H1 (cell line): ENCODE data around the gene BLTP1. TPM values are rescaled to one million over a fixed set of nuclear protein-coding genes. Genes with fewer than 3 reads are reported as not detected.

Experiments
- CTCF ChIA-PET: fragments of 300-600 bp; sonication (Branson Sonifier 250); formaldehyde crosslinking; loops from one replicate; lab custom pipeline; 2021; ENCODE audit not compliant: partially characterized antibody; lab: Charles Lee
- POLR2A ChIA-PET: fragments of 300-600 bp; sonication (Branson Sonifier 250); formaldehyde crosslinking; loops from one replicate; lab custom pipeline; 2021; ENCODE audit warnings: inconsistent platforms; ENCODE audit not compliant: partially characterized antibody; lab: Charles Lee
- DNase-seq, 2 experiments: peaks; one replicate each; pipeline versions ENCODE4 v3.0.0 to v3.0.0-alpha.2; 2010 to 2022; ENCODE audit warnings: low spot score in 2 of 2, low read depth in 1 of 2, mixed read lengths in 1 of 2
- FAIRE-seq: peaks from 2 replicates; lab custom pipeline; 2011; peaks lifted over from hg19 to GRCh38; lab: Jason Lieb, UNC
- H2AFZ ChIP-seq: 2 replicates; pipeline ENCODE4 v1.8.1; 2012; ENCODE audit warnings: low read length, inconsistent platforms
- H2AK5ac ChIP-seq: 2 replicates; pipeline ENCODE4 v1.6.1; 2013; ENCODE audit warnings: low read depth, low read length
- H2BK120ac ChIP-seq: replicated peaks from 2 replicates; pipeline ENCODE3; 2013; ENCODE audit warnings: low read depth, low read length, inconsistent platforms
- H2BK12ac ChIP-seq: 2 replicates; pipeline ENCODE4 v1.6.1; 2013; ENCODE audit warnings: low read depth, low read length
- H2BK15ac ChIP-seq: 2 replicates; pipeline ENCODE4 v1.6.1; 2013; ENCODE audit warnings: low read length
- H2BK20ac ChIP-seq: 2 replicates; pipeline ENCODE4 v1.6.1; 2013; ENCODE audit warnings: low read length
- H2BK5ac ChIP-seq: 2 replicates; pipeline ENCODE4 v1.6.1; 2013; ENCODE audit warnings: low read depth, low read length
- H3K14ac ChIP-seq: 2 replicates; pipeline ENCODE4 v1.6.1; 2013; ENCODE audit warnings: inconsistent platforms; ENCODE audit not compliant: insufficient read length
- H3K18ac ChIP-seq: 2 replicates; pipeline ENCODE4 v1.6.1; 2013; ENCODE audit warnings: low read length; ENCODE audit errors: extremely low read depth
- H3K23ac ChIP-seq: 2 replicates; pipeline ENCODE4 v1.6.1; 2013; ENCODE audit warnings: inconsistent platforms; ENCODE audit not compliant: insufficient read length
- H3K23me2 ChIP-seq: 2 replicates; pipeline ENCODE4 v1.6.1; 2013; ENCODE audit warnings: low read depth, low read length
- H3K27ac ChIP-seq: 2 replicates; pipeline ENCODE4 v1.6.1; 2011; ENCODE audit warnings: low read depth, low read length, inconsistent platforms
- H3K27me3 ChIP-seq, 4 experiments: replicated peaks in 1 of 4; 1 replicate in 1 of 4; 2 replicates in 3 of 4; pipeline versions ENCODE4 v1.6.1 to v1.8.1; 2011 to 2013; ENCODE audit warnings: low read length in 3 of 4, mild to moderate bottlenecking in 3 of 4, inconsistent platforms in 2 of 4, mixed read lengths in 2 of 4, moderate library complexity in 1 of 4; ENCODE audit not compliant: control insufficient read depth in 3 of 4, insufficient read depth in 3 of 4; ENCODE audit errors: extremely low read depth in 1 of 4
- H3K36me3 ChIP-seq, 4 experiments: 2 replicates each; pipeline versions ENCODE4 v1.6.1 to v1.8.1; 2011 to 2013; ENCODE audit warnings: mild to moderate bottlenecking in 4 of 4, low read length in 3 of 4, moderate library complexity in 2 of 4, control low read depth in 1 of 4, inconsistent platforms in 1 of 4; ENCODE audit not compliant: insufficient read depth in 4 of 4, control insufficient read depth in 2 of 4
- H3K4ac ChIP-seq: replicated peaks from 2 replicates; pipeline ENCODE3; 2013; ENCODE audit warnings: low read length, low read depth, mixed read lengths, inconsistent platforms; ENCODE audit not compliant: insufficient read length
- H3K4me1 ChIP-seq, 4 experiments: replicated peaks in 1 of 4; 1 replicate in 1 of 4; 2 replicates in 3 of 4; pipeline versions ENCODE4 v1.6.1 to v1.8.1; 2011 to 2013; ENCODE audit warnings: low read length in 3 of 4, inconsistent platforms in 2 of 4, mixed read lengths in 1 of 4; ENCODE audit not compliant: insufficient read depth in 4 of 4, control insufficient read depth in 3 of 4
- H3K4me2 ChIP-seq, 2 experiments: 2 replicates each; pipeline versions ENCODE4 v1.6.1 to v1.8.1; 2011 to 2013; ENCODE audit warnings: low read depth in 2 of 2, low read length in 2 of 2, control low read depth in 1 of 2, inconsistent platforms in 1 of 2, mild to moderate bottlenecking in 1 of 2; ENCODE audit not compliant: insufficient read depth in 1 of 2
- H3K4me3 ChIP-seq, 4 experiments: fragments of 200-600, 300-600 bp in 1 of 4; sonication (generic), shearing (Covaris generic), sonication (Bioruptor Twin) in 1 of 4; 2 replicates each; pipeline versions ENCODE4 v1.5.1 to v1.8.1; 2011 to 2016; ENCODE audit warnings: low read length in 4 of 4, low read depth in 3 of 4, control low read depth in 2 of 4, inconsistent platforms in 2 of 4, mild to moderate bottlenecking in 2 of 4, mixed read lengths in 1 of 4, moderate library complexity in 1 of 4; ENCODE audit not compliant: insufficient read depth in 2 of 4; ENCODE audit errors: extremely low read depth in 1 of 4
- H3K56ac ChIP-seq: replicated peaks from 2 replicates; pipeline ENCODE3; 2013; ENCODE audit warnings: low read depth, mild to moderate bottlenecking, mixed read lengths, low read length, inconsistent platforms; ENCODE audit not compliant: insufficient read length
- H3K79me1 ChIP-seq: 2 replicates; pipeline ENCODE4 v1.6.1; 2013; ENCODE audit warnings: low read depth, low read length, control low read depth
- H3K79me2 ChIP-seq, 2 experiments: 2 replicates each; pipeline versions ENCODE4 v1.6.1 to v1.8.1; 2012 to 2013; ENCODE audit warnings: low read length in 2 of 2, mild to moderate bottlenecking in 2 of 2, inconsistent platforms in 1 of 2; ENCODE audit not compliant: insufficient read depth in 2 of 2, control insufficient read depth in 1 of 2
- H3K9ac ChIP-seq, 4 experiments: replicated peaks in 1 of 4; 1 replicate in 1 of 4; 2 replicates in 3 of 4; pipeline versions ENCODE4 v1.6.1 to v1.8.1; 2011 to 2013; ENCODE audit warnings: low read depth in 3 of 4, low read length in 3 of 4, control low read depth in 2 of 4, mild to moderate bottlenecking in 2 of 4, moderate library complexity in 2 of 4, inconsistent platforms in 1 of 4; ENCODE audit errors: extremely low read depth in 1 of 4
- H3K9me3 ChIP-seq, 2 experiments: 2 replicates each; pipeline versions ENCODE4 v1.6.1 to v1.8.1; 2012 to 2013; ENCODE audit warnings: mild to moderate bottlenecking in 2 of 2, moderate library complexity in 2 of 2, control low read depth in 1 of 2, inconsistent platforms in 1 of 2, low read depth in 1 of 2, low read length in 1 of 2, mixed read lengths in 1 of 2; ENCODE audit not compliant: insufficient read depth in 2 of 2
- H4K20me1 ChIP-seq, 2 experiments: replicated peaks in 1 of 2; 2 replicates each; pipeline versions ENCODE3 to v1.8.1; 2011 to 2013; ENCODE audit warnings: inconsistent platforms in 2 of 2, low read length in 2 of 2, mild to moderate bottlenecking in 1 of 2; ENCODE audit not compliant: insufficient read depth in 2 of 2, control insufficient read depth in 1 of 2
- H4K5ac ChIP-seq: 2 replicates; pipeline ENCODE4 v1.6.1; 2013; ENCODE audit warnings: low read length, low read depth, mixed read lengths, inconsistent platforms; ENCODE audit not compliant: insufficient read length
- H4K8ac ChIP-seq: 2 replicates; pipeline ENCODE4 v1.8.0; 2013; ENCODE audit warnings: mild to moderate bottlenecking, moderate library complexity, low read length, inconsistent platforms; ENCODE audit not compliant: insufficient read depth; ENCODE audit errors: extremely low read depth
- H4K91ac ChIP-seq: replicated peaks from 2 replicates; pipeline ENCODE3; 2013; ENCODE audit warnings: low read length, mixed read lengths, inconsistent platforms; ENCODE audit not compliant: insufficient read length
- BACH1 ChIP-seq: IDR thresholded peaks from 2 replicates; pipeline ENCODE4 v1.6.1; 2012; ENCODE audit warnings: low read length, improper control_type of control experiment
- NANOG ChIP-seq: IDR thresholded peaks from 2 replicates; pipeline ENCODE4 v1.6.1; 2011; ENCODE audit warnings: low read length, low read depth, mild to moderate bottlenecking, inconsistent platforms; ENCODE audit not compliant: insufficient read depth, poor library complexity, severe bottlenecking
- WGBS, 2 experiments: shearing (Covaris generic) in 1 of 2; methylation state at CpG; one replicate each; pipeline versions ENCODE4 v1.1.6 to v1.1.7; 2013 to 2015; ENCODE audit warnings: low lambda C conversion rate in 2 of 2, mixed read lengths in 2 of 2, inconsistent platforms in 1 of 2, low coverage in 1 of 2, missing lambda C conversion rate in 1 of 2; ENCODE audit not compliant: insufficient replicate concordance in 2 of 2, insufficient coverage in 1 of 2, insufficient read length in 1 of 2; ENCODE audit errors: extremely low coverage in 1 of 2, missing lambda C conversion rate in 1 of 2; 5-methylcytosine and 5-hydroxymethylcytosine counted together
- polyA plus RNA-seq, 7 experiments: library from polyadenylated mRNA; depleted of rRNA in 3 of 7; stranded (reverse) in 5 of 7; unstranded in 2 of 7; fragments of >200 nt in 5 of 7; fragments of 200-250 nt in 2 of 7; gene quantifications; 1 replicate in 5 of 7; 2 replicates in 1 of 7; 4 replicates in 1 of 7; pipeline versions ENCODE4 v1.2.1 to v1.2.3, GENCODE V29; 2011 to 2013; ENCODE audit warnings: missing spikeins in 2 of 7, mixed read lengths in 2 of 7
- total RNA-seq: library from RNA; stranded (reverse); fragmentation: NEBNext Ultra II Directional; extraction: Animal tissue kit (Norgen Biotek cat#: 25700); gene quantifications from 2 replicates; pipeline ENCODE4 v1.2.1, GENCODE V29; 2021

Gene BLTP1
- total and polyA plus RNA-seq, 2 of the 8 experiments (the other 6 are each of a cell fraction or from before 2014, with no cell fraction given), result 14.0 to 27.9 TPM

DNA sequence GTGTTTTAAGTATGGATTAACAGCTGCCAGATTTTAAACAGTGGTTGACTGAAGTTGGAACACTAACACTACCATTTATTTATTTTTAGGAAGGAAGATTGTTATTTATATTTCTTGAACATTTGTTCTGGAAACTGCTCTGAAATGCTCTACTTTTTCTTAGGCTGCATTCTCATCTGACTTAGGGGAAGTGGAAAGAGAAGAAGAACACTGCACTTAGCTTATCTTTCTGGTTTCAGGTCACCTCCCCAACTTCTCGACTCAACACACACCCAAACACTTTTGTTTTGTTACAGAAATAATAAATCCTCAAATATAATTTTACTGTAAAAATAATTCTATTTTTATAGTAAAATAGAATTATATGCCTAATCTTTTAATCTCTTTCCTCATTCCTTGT lies 18.6 kb downstream of the BLTP1 start:
- Histone ChIP-seq H3K14ac (no peak overlapping the region), H2BK5ac (no peak overlapping the region), H3K23me2 (no peaks in the 10 kb centered on the region), H3K79me1 (peaks cover 5% of the 10 kb centered on the region; the same call in 1 of the 2 replicates), H3K4me3 (no peak overlapping the region), H3K27me3 (no peaks in the 10 kb centered on the region), H3K56ac (no peak overlapping the region), H3K18ac (no peak overlapping the region), H3K9me3 (no peaks in the 10 kb centered on the region), H2BK15ac (no peak overlapping the region), H4K91ac (no peak overlapping the region), H3K23ac (no peak overlapping the region), H2BK20ac (no peak overlapping the region), H3K79me2 (peaks cover 0 to 9% of the 10 kb centered on the region in 2 experiments; a peak in 1 of 4 replicates), H3K4me2 (no peak overlapping the region), H3K4ac (no peak overlapping the region), H4K5ac (no peak overlapping the region), H4K8ac (no peak overlapping the region), H3K36me3 (peaks cover 0 to 3% (median 0%) of the 10 kb centered on the region in 4 experiments; a peak in 1 of 8 replicates), H2BK12ac (no peak overlapping the region), H3K9ac (no peak overlapping the region), H4K20me1 (no peaks in the 10 kb centered on the region), H2AK5ac (no peak overlapping the region), H3K27ac (no peak overlapping the region), H2BK120ac (no peak overlapping the region), H2AFZ (no peak overlapping the region), H3K4me1 (no peaks in the 10 kb centered on the region)
- no peak for DNase-seq
- no peak for TF ChIP-seq NANOG
- no peak for TF ChIP-seq BACH1
- WGBS, 2 experiments, result 85% methylated on average over 1 of the region's 1 CpG; no CpG with 5 or more reads in 1 of the 2 experiments
- ChIA-PET CTCF (no interaction called here), POLR2A (no interaction called here)
- FAIRE-seq, result no peak
